Dermis microvascular lymphatic vessel endothelial cell (primary cell): ENCODE results near the gene FBXL7. TPM values are rescaled to one million over a fixed set of nuclear protein-coding genes. Genes with fewer than 3 reads are reported as not detected.

Experiments used
- DNase-seq, 2 donors: peaks; one replicate each; pipeline versions ENCODE4 v3.0.0 to v3.0.0-alpha.2; 2010; ENCODE audit warnings: low read depth in 2 of 2
- total RNA-seq: library from RNA; depleted of rRNA; stranded (reverse); fragments of >200 nt; gene quantifications from 2 replicates; pipeline ENCODE4 v1.2.1, GENCODE V29; 2014

FBXL7 gene
- total RNA-seq, 1 donor from 2014 or later = 8.6 TPM

- no peak for DNase-seq
These were observed 436.7 kb downstream of the FBXL7 start for GRCh38 chr5:15936505-15937245.

- DNase-seq = no peak
These were observed 437.7 kb downstream of the FBXL7 start for GRCh38 chr5:15937708-15938107.

- no peak for DNase-seq
These were observed 438.2 kb downstream of the FBXL7 start for GRCh38 chr5:15938186-15938585.

GRCh38 chr5:15938961-15939360 lies 439.0 kb downstream of the FBXL7 start:
- peak; percentile 21 to 84 for DNase-seq

- DNase-seq = no peak
These were observed 440.9 kb downstream of the FBXL7 start for GRCh38 chr5:15940905-15941304.

- no peak for DNase-seq
These were observed 443.5 kb downstream of the FBXL7 start for GRCh38 chr5:15943487-15943886.

- DNase-seq = no peak
These were observed 446.0 kb downstream of the FBXL7 start for GRCh38 chr5:15946026-15946425.

GRCh38 chr5:15948190-15948589 lies 448.2 kb downstream of the FBXL7 start:
- peak in 1 of 2 donors; percentile 29 for DNase-seq

- no peak for DNase-seq
These were observed 451.1 kb downstream of the FBXL7 start for GRCh38 chr5:15951126-15951525.

GRCh38 chr5:15951550-15951949 lies 451.6 kb downstream of the FBXL7 start:
- no peak for DNase-seq

GRCh38 chr5:15956622-15957021 lies 456.6 kb downstream of the FBXL7 start:
- DNase-seq = no peak

GRCh38 chr5:15957124-15957523 lies 457.1 kb downstream of the FBXL7 start:
- DNase-seq = no peak

GRCh38 chr5:15959370-15960164 lies 459.6 kb downstream of the FBXL7 start:
- no peak for DNase-seq

- no peak for DNase-seq
These were observed 466.2 kb downstream of the FBXL7 start for GRCh38 chr5:15966066-15966640.

GRCh38 chr5:15966651-15967050 lies 466.7 kb downstream of the FBXL7 start:
- DNase-seq = no peak

- no peak for DNase-seq
These were observed 469.0 kb downstream of the FBXL7 start for GRCh38 chr5:15968993-15969392.

- peak; percentile 39 to 77 for DNase-seq
These were observed 477.9 kb downstream of the FBXL7 start for GRCh38 chr5:15977851-15978250.

- no peak for DNase-seq
These were observed 480.9 kb downstream of the FBXL7 start for GRCh38 chr5:15980835-15981234.

- DNase-seq = no peak
These were observed 483.4 kb downstream of the FBXL7 start for GRCh38 chr5:15983392-15983791.
